ENCODE data around the gene MYO1A.

Gene MYO1A

DNA sequence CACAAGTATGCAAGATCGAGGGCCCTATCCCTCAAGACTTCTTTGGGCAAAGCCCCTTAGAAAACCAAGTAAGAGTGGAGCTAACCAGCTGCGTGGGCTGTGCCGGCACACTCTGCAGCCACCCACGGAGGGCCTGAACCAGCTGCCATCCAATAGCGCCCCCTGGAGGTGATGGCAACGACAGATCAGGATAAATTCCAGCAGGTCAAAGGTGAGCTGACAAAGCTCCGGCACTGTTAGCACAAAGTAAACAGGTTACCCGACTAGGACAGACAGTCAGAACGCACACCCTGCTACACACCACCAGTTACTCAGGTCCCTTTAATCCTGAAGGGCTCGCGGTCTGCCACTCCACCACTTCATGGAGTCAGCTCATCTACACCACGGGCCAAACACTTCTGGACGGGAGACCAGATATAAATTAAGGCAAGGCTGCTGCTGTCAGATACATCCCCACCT lies 48.5 kb downstream of the MYO1A start:
- Histone ChIP-seq H3K36me3 (ENCODE audit: insufficient read depth, low read length) (peaks cover 59% of the 10 kb centered on the region), H3K4me1 (ENCODE audit: insufficient read depth, low read length) (peaks cover 18% of the 10 kb centered on the region), H3K4me3 (ENCODE audit: low read depth in 1 of 2, low read length in 2 of 2) (no peak overlapping the region), H3K27me3 (ENCODE audit: insufficient read depth, low read length, poor library complexity) (no peaks in the 10 kb centered on the region), H2AFZ (ENCODE audit: low read depth, low read length) (no peak overlapping the region), H3K79me2 (ENCODE audit: insufficient read depth, low read length) (peaks cover 65% of the 10 kb centered on the region), H3K9me3 (ENCODE audit: insufficient read depth, low read length, severe bottlenecking) (no peaks in the 10 kb centered on the region), H3K27ac (ENCODE audit: low read length) (no peak overlapping the region), H3K4me2 (ENCODE audit: insufficient read depth, low read length) (no peak overlapping the region), H4K20me1 (ENCODE audit: insufficient read depth, low read length) (peaks cover 65% of the 10 kb centered on the region), H3K9ac (ENCODE audit: low read depth, low read length) (no peak overlapping the region)
- no peak for TF ChIP-seq EZH2 (IDR thresholded peaks at IDR 0.05; ENCODE audit: borderline replicate concordance, low read depth, low read length, severe bottlenecking)
- TF ChIP-seq, protein P1, sequence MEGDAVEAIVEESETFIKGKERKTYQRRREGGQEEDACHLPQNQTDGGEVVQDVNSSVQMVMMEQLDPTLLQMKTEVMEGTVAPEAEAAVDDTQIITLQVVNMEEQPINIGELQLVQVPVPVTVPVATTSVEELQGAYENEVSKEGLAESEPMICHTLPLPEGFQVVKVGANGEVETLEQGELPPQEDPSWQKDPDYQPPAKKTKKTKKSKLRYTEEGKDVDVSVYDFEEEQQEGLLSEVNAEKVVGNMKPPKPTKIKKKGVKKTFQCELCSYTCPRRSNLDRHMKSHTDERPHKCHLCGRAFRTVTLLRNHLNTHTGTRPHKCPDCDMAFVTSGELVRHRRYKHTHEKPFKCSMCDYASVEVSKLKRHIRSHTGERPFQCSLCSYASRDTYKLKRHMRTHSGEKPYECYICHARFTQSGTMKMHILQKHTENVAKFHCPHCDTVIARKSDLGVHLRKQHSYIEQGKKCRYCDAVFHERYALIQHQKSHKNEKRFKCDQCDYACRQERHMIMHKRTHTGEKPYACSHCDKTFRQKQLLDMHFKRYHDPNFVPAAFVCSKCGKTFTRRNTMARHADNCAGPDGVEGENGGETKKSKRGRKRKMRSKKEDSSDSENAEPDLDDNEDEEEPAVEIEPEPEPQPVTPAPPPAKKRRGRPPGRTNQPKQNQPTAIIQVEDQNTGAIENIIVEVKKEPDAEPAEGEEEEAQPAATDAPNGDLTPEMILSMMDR (IDR thresholded peaks at IDR 0.05; ENCODE audit: borderline replicate concordance, extremely low read depth, low read length, poor library complexity, severe bottlenecking) = peak; percentile 78
- ATAC-seq (ENCODE audit: insufficient read depth, low read depth) (peak; percentile 68), DNase-seq (peak; percentile 71)

DNA sequence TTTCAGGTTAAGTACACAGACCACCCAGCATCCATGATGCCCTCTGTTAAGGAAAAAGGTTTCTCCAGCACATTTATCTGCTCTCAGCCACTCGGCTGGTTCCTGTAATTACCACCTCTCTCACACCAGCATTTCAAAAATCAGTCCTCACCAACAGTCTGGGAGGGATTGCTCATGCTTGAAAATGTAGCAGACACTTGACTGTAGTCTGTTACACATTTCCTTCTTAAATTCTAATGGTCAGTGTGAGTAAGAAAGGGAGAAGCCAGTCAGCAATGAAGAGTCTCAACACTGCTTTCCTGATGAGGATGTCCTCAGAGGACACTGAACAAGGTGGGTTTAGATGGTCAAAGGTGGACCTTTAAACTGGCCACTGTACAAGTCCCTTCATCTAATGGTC lies 49.5 kb downstream of the MYO1A start:
- Histone ChIP-seq H3K9ac (ENCODE audit: low read depth, low read length) (no peak overlapping the region), H3K27me3 (ENCODE audit: insufficient read depth, low read length, poor library complexity) (no peaks in the 10 kb centered on the region), H2AFZ (ENCODE audit: low read depth, low read length) (no peak overlapping the region), H3K36me3 (ENCODE audit: insufficient read depth, low read length) (peaks cover 61% of the 10 kb centered on the region), H3K4me3 (ENCODE audit: low read depth in 1 of 2, low read length in 2 of 2) (no peak overlapping the region), H3K27ac (ENCODE audit: low read length) (no peak overlapping the region), H4K20me1 (ENCODE audit: insufficient read depth, low read length) (peaks cover 65% of the 10 kb centered on the region), H3K4me1 (ENCODE audit: insufficient read depth, low read length) (peaks cover 14% of the 10 kb centered on the region), H3K9me3 (ENCODE audit: insufficient read depth, low read length, severe bottlenecking) (no peaks in the 10 kb centered on the region), H3K79me2 (ENCODE audit: insufficient read depth, low read length) (peaks cover 57% of the 10 kb centered on the region), H3K4me2 (ENCODE audit: insufficient read depth, low read length) (no peak overlapping the region)
- TF ChIP-seq, protein P1 (IDR thresholded peaks at IDR 0.05; ENCODE audit: borderline replicate concordance, extremely low read depth, low read length, poor library complexity, severe bottlenecking) = no peak
- TF ChIP-seq EZH2 (IDR thresholded peaks at IDR 0.05; ENCODE audit: borderline replicate concordance, low read depth, low read length, severe bottlenecking) = no peak
- ATAC-seq (ENCODE audit: insufficient read depth, low read depth) (no peak), DNase-seq (no peak)

DNA sequence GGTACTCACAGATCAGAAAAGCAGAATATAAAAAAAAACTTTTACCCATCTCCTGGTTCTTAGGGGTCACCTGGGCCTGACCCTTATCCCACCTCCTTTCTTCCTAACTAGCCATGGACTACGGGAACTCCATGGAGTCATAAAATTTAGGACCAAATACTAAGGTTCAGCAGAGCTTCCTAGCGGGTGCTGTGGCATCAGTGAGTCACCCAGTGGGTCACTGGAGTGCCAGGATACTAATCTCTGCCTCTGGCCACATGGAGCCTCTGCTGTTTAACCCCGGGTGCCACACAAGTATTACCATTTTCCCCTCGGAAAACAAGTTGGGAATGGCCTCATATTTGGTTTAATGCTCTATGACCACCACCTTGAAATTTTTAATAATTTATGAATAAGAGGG lies 50.5 kb downstream of the MYO1A start:
- Histone ChIP-seq H3K27me3 (ENCODE audit: insufficient read depth, low read length, poor library complexity) (no peaks in the 10 kb centered on the region), H3K4me1 (ENCODE audit: insufficient read depth, low read length) (peaks cover 5% of the 10 kb centered on the region), H3K27ac (ENCODE audit: low read length) (no peak overlapping the region), H4K20me1 (ENCODE audit: insufficient read depth, low read length) (peaks cover 57% of the 10 kb centered on the region), H3K79me2 (ENCODE audit: insufficient read depth, low read length) (peaks cover 48% of the 10 kb centered on the region), H3K4me2 (ENCODE audit: insufficient read depth, low read length) (no peak overlapping the region), H3K9ac (ENCODE audit: low read depth, low read length) (no peak overlapping the region), H3K4me3 (ENCODE audit: low read depth in 1 of 2, low read length in 2 of 2) (no peak overlapping the region), H2AFZ (ENCODE audit: low read depth, low read length) (no peak overlapping the region), H3K9me3 (ENCODE audit: insufficient read depth, low read length, severe bottlenecking) (no peaks in the 10 kb centered on the region), H3K36me3 (ENCODE audit: insufficient read depth, low read length) (peaks cover 60% of the 10 kb centered on the region)
- no peak for DNase-seq
- TF ChIP-seq, protein P1 (IDR thresholded peaks at IDR 0.05; ENCODE audit: borderline replicate concordance, extremely low read depth, low read length, poor library complexity, severe bottlenecking) = no peak
- no peak for TF ChIP-seq EZH2 (IDR thresholded peaks at IDR 0.05; ENCODE audit: borderline replicate concordance, low read depth, low read length, severe bottlenecking)
- ATAC-seq (ENCODE audit: insufficient read depth, low read depth) = no peak

DNA sequence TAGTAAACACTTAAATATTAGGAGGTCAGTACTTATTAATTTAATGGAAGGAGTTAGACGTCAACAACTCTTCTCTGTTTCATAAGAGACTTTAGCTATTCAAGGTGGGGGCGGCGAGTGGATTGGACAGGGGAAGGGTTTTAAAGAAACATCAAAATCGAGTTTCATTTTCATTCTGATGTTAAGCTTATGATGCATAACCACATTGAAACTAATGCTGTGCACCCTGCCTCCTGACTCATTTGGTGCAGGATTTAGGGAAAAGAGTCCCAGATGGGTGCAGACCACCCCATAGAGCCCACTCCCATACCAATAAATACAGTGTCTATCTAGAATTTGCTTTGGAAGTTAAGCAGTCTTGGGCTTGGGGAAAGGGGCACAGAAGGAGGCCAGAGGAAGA lies 50.9 kb downstream of the MYO1A start:
- H4K20me1 ChIP-seq (ENCODE audit: insufficient read depth, low read length) = peaks cover 52% of the 10 kb centered on the region
- ATAC-seq (ENCODE audit: insufficient read depth, low read depth) (no peak), DNase-seq (no peak)
- peaks cover 55% of the 10 kb centered on the region for H3K36me3 ChIP-seq (ENCODE audit: insufficient read depth, low read length)
- H3K27me3 ChIP-seq (ENCODE audit: insufficient read depth, low read length, poor library complexity) = no peaks in the 10 kb centered on the region
- no peaks in the 10 kb centered on the region for H3K9me3 ChIP-seq (ENCODE audit: insufficient read depth, low read length, severe bottlenecking)
- H3K79me2 ChIP-seq (ENCODE audit: insufficient read depth, low read length) = peaks cover 43% of the 10 kb centered on the region
- peaks cover 3% of the 10 kb centered on the region; the same call in 1 of the 2 replicates for H3K4me1 ChIP-seq (ENCODE audit: insufficient read depth, low read length)
- H3K4me3 ChIP-seq (ENCODE audit: low read depth in 1 of 2, low read length in 2 of 2) = no peak overlapping the region
- H3K9ac ChIP-seq (ENCODE audit: low read depth, low read length) = no peak overlapping the region
- TF ChIP-seq, protein P1 (IDR thresholded peaks at IDR 0.05; ENCODE audit: borderline replicate concordance, extremely low read depth, low read length, poor library complexity, severe bottlenecking) = no peak
- H2AFZ ChIP-seq (ENCODE audit: low read depth, low read length) = no peak overlapping the region
- no peak overlapping the region for H3K4me2 ChIP-seq (ENCODE audit: insufficient read depth, low read length)
- H3K27ac ChIP-seq (ENCODE audit: low read length) = no peak overlapping the region

Data from DND-41 (cell line).